GM21529 (cell line): ENCODE data around the gene MDK.

ENCODE experiments used
- ATAC-seq: cut with Tn5 transposase; IDR thresholded peaks from one replicate; pipeline ENCODE4 v1.9.1; 2021; ENCODE audit not compliant: unreplicated experiment

The MDK gene

DNA sequence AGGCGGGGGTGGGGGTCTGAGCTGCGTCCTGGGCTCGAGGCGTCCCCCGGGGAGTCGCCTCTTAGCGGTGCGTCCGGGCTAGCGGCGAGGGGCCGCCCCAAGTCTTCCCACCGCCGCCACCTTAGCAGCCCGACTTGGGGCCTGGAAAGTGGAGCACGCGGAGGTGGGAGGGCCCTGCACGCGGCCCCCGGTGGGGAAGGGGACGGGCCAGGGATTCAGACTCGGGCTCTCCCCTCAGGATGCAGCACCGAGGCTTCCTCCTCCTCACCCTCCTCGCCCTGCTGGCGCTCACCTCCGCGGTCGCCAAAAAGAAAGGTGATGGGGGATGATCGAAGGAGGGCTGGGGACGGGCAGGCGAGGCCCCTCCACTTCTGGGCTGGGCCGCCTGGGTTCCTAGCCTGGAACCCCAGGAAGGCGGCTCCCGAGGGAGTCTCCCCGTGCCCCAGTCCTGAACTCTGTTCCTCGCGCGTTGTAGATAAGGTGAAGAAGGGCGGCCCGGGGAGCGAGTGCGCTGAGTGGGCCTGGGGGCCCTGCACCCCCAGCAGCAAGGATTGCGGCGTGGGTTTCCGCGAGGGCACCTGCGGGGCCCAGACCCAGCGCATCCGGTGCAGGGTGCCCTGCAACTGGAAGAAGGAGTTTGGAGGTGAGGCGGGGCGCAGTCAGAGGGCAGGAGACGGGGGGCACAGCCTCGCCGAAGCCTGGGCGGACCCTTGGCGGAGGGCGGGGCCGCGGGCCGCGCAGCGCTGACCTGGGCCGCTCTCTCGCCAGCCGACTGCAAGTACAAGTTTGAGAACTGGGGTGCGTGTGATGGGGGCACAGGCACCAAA is 563 bp downstream of the MDK start:
- ATAC-seq = no peak

DNA sequence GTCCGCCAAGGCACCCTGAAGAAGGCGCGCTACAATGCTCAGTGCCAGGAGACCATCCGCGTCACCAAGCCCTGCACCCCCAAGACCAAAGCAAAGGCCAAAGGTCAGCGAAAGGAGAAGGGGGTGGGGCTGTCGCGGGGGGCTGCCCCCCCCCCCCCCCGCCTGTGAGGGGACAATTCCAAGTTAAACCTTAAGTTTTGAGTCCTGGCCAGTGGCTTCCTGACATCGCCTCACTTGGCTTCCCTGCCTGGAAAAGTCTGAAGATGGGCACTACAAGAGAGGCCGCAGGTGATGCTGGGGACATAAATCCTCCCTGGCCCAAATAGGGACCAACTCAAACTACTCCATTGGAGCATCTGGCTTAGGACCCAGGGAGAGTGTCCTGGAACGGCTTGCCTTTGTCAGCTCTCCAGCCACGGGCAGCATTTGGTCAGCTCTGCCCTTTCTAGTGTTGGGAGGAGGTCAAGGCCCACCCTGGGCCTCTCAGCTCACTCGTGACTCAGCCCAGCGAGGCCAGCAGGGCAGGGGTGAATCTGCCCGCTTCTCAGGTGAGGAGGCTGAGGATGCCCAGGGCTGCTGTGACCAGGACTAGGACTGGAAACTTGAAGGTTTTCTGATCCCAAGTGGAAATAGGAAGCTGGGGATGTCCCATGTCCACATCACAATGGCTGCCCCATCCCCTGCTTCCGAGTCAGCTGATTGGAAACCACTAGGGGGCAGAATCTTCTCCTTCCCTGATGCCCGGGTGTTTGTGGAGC is 1.4 kb downstream of the MDK start:
- no peak for ATAC-seq

DNA sequence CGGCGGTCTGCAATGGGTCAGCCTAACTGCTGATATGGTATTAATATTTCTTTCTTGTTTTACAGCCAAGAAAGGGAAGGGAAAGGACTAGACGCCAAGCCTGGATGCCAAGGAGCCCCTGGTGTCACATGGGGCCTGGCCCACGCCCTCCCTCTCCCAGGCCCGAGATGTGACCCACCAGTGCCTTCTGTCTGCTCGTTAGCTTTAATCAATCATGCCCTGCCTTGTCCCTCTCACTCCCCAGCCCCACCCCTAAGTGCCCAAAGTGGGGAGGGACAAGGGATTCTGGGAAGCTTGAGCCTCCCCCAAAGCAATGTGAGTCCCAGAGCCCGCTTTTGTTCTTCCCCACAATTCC is 1.9 kb downstream of the MDK start:
- no peak for ATAC-seq

- ATAC-seq = no peak
These were observed 2.7 kb downstream of the MDK start for GRCh38 chr11:46383974-46384701.

DNA sequence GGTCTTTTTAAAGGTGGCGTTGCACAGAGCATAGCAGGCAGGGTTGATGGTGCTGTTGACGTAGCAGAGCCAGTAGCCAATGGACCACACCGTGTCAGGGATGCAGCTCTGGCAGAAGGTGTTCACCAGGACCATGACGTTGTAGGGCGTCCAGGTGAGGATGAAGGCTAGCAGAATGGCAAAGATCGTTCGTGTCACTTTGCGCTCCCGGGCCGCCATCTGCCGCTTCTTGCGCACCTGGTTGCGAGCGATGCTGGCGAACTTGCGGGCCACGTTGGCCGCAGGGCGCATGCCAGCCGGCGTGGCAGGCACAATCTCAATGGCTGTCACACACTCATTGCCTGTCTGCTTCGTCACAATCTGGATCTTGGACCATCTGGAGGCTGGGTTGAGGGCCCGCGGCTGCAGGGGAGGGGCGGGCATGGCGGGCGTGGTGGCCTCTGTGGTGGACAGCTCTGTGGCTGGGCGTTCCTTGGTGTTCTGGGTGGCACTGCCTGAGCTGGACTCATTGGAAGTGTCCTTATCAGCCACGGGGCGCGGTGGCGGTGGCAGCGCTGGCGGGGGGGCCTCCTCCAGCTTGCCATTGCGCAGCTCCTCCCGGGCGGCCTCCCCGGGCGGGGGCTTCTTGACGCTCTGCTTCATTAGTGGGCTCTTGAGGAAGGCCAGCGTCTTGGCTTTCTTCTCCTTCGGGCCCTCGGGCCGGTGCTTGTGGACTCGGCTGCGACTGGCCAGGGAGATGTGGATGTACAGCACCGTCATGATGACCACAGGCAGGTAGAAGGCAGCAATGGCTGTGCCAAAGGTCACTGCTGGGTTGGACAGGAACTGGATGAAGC is 3.9 kb downstream of the MDK start:
- ATAC-seq = no peak

DNA sequence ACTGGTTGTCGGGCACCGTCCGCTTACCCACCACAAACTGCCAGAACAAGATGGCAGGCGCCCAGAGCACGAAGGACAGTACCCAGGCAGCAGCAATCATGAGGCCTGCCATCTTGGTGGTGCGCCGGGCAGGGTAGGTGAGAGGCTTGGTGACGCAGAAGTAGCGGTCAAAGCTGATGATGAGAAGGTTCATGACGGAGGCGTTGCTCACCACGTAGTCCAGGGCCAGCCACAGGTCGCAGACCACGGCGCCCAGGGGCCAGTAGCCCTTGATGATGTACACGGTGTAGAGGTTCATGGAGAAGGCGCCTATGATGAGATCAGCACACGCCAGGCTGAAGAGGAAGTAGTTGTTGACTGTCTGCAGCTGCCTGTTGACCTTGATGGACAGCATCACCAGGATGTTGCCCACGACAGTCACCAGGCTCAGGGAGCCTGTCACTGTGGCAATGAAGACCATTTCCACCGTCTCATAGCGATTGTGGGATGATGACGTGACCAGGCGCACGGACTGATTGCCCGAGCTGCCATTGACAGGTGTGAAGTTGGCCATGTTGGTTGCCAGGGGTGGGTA is 4.6 kb downstream of the MDK start:
- no peak for ATAC-seq

DNA sequence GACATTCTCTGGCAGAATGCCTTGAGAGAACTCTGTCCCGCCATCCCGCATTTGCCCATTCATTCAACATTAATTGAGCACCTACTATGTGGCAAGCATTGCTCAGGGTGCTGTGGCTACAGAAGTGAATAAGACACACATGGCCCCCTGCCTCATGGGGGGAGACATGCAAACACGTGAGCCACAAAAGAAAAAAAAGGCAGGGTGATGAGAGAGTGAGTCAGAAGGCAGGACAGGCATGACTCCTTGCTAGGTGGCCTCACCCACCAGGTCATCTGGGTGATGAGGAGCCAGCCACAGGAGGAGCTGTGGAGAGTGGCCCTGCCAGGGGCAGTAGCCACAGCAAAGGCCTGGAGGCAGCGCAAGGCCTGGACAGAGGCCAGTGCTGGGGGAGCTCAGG is 5.2 kb downstream of the MDK start:
- ATAC-seq = no peak

DNA sequence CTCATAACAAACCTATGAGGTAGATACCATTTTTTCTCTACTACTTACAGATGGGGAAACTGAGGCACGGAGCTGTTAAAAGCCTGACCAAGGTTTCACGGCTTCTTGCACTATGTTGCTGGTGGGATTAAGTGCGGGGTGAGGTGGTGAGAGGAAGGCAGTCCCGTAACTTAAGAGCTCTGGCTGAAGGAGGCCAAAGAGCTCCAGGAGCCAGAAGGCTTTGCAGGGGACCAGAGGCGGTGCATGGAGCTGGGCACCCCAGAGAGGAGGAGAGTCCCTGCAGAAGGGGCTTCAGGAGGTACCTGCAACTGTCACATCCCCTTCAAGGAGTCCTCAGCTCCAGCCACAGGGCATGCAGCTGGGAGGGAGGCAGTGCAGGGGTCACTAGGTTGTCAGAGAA is 6.0 kb downstream of the MDK start:
- no peak for ATAC-seq

DNA sequence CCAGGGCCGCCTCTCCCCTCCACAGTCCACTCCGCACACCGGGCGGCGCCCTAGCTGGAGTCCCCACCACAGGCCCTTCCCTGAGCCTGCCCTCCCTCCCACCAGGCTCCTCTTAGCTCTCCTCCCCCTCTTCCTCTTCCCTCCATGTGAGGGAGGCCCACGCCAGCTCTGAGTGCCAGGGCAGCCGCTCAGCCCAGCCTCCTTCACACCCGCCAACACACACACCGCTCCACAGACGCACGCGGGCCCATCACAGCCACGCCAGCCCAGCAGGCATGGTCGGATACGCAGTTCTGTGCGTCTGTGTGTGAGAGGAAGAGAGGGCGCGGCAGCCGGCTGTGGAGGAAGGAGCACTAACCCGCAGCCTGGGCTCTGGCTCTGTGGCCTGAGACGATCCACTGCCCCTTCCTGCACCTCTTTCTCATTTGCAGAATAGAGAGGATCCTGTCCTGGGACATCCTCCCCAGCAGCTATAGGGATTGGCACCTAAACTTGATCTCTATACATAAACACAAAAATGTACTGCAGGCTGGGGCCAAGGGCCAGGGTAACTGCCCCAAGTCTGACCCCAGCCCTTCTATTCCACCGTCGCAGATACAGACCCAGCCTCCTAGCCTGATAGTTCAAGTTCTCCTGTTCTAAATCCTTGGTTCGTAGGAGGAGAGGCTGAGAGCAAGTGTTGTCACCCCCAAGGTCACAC is 6.6 kb downstream of the MDK start:
- ATAC-seq = no peak

- no peak for ATAC-seq
These were observed 7.4 kb downstream of the MDK start for GRCh38 chr11:46388619-46389449.

DNA sequence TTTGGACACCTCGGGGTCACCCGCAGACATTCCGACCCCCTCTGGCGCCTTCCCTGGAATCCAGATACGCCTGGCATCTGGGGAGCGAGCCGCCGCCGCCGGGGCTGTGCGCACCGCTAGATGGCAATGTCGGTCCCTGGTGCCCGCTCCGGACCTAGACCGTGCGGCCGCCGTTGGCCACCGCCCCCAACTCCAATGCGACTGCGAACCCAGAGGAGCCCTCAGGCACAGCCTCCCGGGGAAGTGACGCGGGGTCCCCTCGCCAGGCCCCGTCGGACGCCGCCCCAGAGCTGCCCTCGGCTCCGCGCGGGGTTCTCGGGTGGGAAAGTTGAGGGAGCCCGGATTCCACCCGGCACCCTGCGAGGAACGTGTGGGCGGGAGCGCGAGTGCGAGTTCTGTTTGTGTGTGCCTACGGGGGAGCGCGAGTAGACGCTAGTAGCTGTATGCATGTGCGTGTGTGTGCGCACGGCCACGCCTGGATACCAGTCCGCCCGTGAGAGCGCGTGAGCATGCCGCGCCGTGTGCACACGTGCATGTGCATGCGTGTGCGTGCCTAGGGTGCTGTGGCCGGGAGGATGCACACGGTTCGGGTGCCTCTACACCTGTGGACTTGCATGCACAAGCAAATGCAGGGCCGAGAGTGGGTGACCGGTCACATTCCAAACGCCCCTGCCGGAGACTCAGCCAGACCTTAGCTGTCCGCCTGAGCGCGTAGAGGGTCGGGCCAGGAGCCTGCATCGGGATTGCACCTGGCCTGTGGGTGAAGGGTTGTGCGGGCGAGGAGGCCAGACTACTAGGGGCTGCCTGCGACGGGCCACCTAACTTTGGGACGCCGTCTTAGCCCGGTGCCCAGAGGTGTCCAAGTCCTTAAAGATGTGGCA is 8.2 kb downstream of the MDK start:
- peak; percentile 61 for ATAC-seq

GRCh38 chr11:46390331-46391171 is 9.1 kb downstream of the MDK start:
- ATAC-seq = no peak

DNA sequence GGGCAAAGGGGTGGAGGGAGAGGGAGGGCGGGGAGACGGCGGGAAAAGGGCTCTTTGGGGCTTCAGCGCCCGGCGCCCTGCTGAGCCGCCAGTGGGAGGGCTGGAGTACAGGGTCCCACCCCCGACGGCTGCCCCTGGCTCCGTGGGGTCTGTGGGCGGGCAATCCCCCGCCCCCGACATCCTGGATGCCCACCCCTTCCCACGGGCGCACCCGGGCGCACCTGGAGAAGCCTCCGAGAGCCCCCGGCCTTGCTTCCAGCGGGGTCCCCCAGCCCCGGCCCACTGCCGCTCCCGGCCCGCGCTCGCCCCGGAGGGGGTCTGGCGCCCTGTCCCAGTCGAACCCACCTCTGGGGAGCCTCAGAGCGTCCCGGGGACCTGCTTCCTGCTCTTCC is 9.7 kb downstream of the MDK start:
- no peak for ATAC-seq

GRCh38 chr11:46391578-46392420 is 10.3 kb downstream of the MDK start, which contains the start of gene CHRM4:
Gene CHRM4 (minus strand): TSS chr11:46391776. CDS start chr11:46386557, 5,219 bp downstream.
- no peak for ATAC-seq

- peak; percentile 67 for ATAC-seq
These were observed 11.2 kb downstream of the MDK start for GRCh38 chr11:46392421-46393230.
